ENCODE results near the gene EYS. TPM values are rescaled to one million over a fixed set of nuclear protein-coding genes. Genes with fewer than 3 reads are reported as not detected.

Gene EYS
- total and polyA plus RNA-seq, 9 of the 15 experiments (the other 6 are each of a cell fraction or from before 2014, with no cell fraction given), result 0.03 to 0.36 (median 0.10) TPM; not detected in 2

DNA sequence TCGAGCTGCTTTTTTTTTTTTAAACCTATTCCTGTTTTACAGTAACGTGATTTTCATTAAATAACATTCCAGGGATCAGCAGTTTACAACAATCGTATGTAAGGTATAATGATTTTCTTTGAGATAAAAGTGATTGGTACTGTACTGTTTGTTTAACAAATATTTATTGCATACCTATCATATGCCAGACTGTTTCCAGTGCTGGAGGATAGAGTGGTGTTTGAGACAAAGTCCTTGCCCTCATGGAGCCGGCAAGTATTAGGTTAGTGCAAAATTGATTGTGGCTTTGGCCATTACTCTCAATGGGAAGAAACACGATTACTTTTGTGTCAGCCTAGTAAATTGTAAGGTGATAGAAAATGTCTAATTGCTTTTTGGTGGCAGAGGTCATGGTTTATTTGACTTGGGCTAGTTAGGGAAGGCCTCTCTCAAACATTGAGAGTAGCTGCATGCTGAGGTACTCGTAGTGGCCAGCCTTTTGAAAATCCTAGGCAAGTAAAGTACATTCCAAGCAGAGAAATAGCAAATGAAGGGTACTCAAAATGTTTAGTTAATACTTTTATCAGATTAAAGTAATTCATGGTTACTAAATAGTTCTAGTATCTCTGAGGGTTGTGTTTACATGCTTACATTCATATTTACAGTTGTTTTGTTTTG lies 2035.8 kb downstream of the EYS start:
- H3K79me2 ChIP-seq (ENCODE audit: control insufficient read depth, insufficient read depth, low read length), result peaks cover 89% of the 10 kb centered on the region
- H3K36me3 ChIP-seq (ENCODE audit: control insufficient read depth, insufficient read depth, low read length), result peaks cover 7% of the 10 kb centered on the region; the same call in 1 of the 3 replicates
- no peak overlapping the region for H2AFZ ChIP-seq (ENCODE audit: low read depth, low read length)
- no peak overlapping the region for H3K9ac ChIP-seq (ENCODE audit: insufficient read depth in 1 of 2, low read depth in 2 of 2, low read length in 2 of 2)
- FAIRE-seq (no peak), ATAC-seq (no peak), DNase-seq (ENCODE audit: extremely low read depth in 1 of 4, low spot score in 3 of 4) (no peak)
- ChIA-PET CTCF (ENCODE audit: low intra/inter-chr PET ratio) (no interaction called here), POLR2A (no interaction called here)
- 66% methylated on average over 6 of the region's 6 CpGs for WGBS (ENCODE audit: insufficient coverage, low coverage, missing lambda C conversion rate)
- H3K9me3 ChIP-seq (replicated peaks; ENCODE audit: control insufficient read depth, insufficient read depth, low read depth, low read length), result no peaks in the 10 kb centered on the region
- H4K20me1 ChIP-seq (replicated peaks; ENCODE audit: control insufficient read depth, insufficient read depth, low read length), result peaks cover 5% of the 10 kb centered on the region; the same call in 1 of the 2 replicates
- no peak overlapping the region for H3K4me3 ChIP-seq
- no peaks in the 10 kb centered on the region for H3K9me1 ChIP-seq (ENCODE audit: control insufficient read depth, insufficient read depth, low read length)
- H3K27me3 ChIP-seq (ENCODE audit: control insufficient read depth in 2 of 2, insufficient read depth in 2 of 2, low read length in 2 of 2), result no peaks in the 10 kb centered on the region
- BruUV-seq (replicated peaks), result no TSS peak
- in situ Hi-C loops (cut with MboI), result no loop called here
- H3K27ac ChIP-seq (ENCODE audit: extremely low read depth, low read depth, low read length), result no peak overlapping the region
- H3K4me2 ChIP-seq (ENCODE audit: insufficient read depth, low read length), result no peak overlapping the region
- H3K4me1 ChIP-seq (replicated peaks in 1 of 2; ENCODE audit: control insufficient read depth in 2 of 2, insufficient read depth in 2 of 2, low read length in 2 of 2), result peaks cover 0 to 4% of the 10 kb centered on the region in 2 experiments; a peak in 1 of 5 replicates
- intact Hi-C loops (cut with micrococcal nuclease), result no loop called here
- TF ChIP-seq SP1 (CRISPR knock-in tag; IDR thresholded peaks at IDR 0.05) (no peak), NFYB (IDR thresholded peaks at IDR 0.05; ENCODE audit: extremely low read depth, insufficient read length) (no peak), PHB (CRISPR knock-in tag; IDR thresholded peaks at IDR 0.05) (no peak), MCM3 (IDR thresholded peaks at IDR 0.05) (no peak), EGR1 (conservative IDR thresholded peaks at IDR 0.05) (no peak), SNAPC5 (CRISPR knock-in tag; IDR thresholded peaks at IDR 0.05) (no peak), SNIP1 (IDR thresholded peaks at IDR 0.05; ENCODE audit: low read depth) (no peak), ZNF764 (CRISPR knock-in tag; IDR thresholded peaks at IDR 0.05; ENCODE audit: low read depth) (no peak), NR2F6 (CRISPR knock-in tag; IDR thresholded peaks at IDR 0.05) (no peak), ZNF277 (CRISPR knock-in tag; IDR thresholded peaks at IDR 0.05; ENCODE audit: borderline replicate concordance) (no peak), MBD1 (CRISPR knock-in tag; IDR thresholded peaks at IDR 0.05) (no peak)
